GM12874 (cell line): ENCODE data around the gene PDK2.

Experiments
- TF ChIP-seq, protein P1 (sequence below): IDR thresholded peaks from 2 replicates; pipeline ENCODE4 v1.5.1; 2011; ENCODE audit warnings: low read depth, mild to moderate bottlenecking, control low read depth, low read length, moderate library complexity; ENCODE audit not compliant: insufficient read depth

The PDK2 gene

DNA sequence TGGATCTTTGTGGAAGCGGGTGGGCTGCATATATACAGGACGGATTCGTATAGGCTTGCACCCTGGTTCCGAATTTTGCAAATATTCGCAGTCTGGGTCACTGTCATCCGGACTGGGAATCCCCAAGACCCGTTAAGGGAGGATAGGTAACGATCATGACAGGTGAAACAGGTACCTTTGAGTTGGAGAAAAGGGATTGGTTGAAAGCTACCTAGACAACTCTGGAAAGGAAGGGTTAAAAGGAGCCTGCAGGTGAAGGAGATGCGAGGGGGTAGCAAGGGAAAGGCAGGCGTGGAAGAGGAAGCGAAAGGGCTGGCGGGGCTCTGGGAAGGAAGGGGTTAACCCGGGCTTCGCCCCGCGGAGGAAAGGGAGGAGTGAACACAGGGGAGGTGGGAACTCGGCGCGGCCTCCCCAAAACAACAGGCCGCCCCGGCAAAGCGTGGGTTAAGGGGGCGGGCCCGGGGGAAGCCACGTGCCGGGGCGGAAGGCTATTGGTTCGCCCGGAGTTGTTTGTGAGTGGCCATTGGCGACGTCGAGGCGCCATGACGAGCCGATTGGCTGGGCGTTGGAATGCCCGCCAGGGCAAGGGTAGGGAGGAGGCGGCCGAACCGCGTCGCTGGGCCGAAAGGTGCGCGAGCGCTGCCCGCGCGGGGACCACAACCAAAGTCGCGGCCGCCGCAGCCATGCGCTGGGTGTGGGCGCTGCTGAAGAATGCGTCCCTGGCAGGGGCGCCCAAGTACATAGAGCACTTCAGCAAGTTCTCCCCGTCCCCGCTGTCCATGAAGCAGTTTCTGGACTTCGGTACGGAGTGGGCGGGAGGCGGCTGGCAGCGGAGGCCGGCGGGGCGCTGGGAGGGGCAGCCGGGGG is at the start of gene PDK2:
PDK2 (plus strand) TSS at position 599 of the 867 bp plus-strand sequence; CDS start at position 684, 85 bp downstream.
- TF ChIP-seq, protein P1, sequence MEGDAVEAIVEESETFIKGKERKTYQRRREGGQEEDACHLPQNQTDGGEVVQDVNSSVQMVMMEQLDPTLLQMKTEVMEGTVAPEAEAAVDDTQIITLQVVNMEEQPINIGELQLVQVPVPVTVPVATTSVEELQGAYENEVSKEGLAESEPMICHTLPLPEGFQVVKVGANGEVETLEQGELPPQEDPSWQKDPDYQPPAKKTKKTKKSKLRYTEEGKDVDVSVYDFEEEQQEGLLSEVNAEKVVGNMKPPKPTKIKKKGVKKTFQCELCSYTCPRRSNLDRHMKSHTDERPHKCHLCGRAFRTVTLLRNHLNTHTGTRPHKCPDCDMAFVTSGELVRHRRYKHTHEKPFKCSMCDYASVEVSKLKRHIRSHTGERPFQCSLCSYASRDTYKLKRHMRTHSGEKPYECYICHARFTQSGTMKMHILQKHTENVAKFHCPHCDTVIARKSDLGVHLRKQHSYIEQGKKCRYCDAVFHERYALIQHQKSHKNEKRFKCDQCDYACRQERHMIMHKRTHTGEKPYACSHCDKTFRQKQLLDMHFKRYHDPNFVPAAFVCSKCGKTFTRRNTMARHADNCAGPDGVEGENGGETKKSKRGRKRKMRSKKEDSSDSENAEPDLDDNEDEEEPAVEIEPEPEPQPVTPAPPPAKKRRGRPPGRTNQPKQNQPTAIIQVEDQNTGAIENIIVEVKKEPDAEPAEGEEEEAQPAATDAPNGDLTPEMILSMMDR: no peak

DNA sequence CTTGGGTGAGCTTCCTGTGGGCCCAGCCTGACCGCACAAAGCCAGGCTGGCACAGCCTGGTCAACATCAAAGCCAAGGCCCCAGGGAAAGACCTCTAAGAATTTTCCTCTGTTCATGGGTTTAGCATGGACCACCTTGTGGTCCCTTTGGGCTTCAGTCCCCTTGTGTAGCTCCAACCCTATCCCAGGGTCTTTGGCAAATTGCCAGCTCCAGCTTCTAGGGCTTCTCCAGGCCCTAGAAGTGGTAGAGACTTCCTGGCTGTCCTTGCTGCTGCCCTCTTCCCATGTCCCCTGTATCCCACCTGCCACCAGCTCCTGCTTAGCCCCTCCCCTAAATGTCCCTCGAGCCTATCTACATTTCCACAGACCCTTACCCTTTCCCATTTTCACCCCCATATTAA is 49.0 kb upstream of the PDK2 start:
- TF ChIP-seq, protein P1: no peak

DNA sequence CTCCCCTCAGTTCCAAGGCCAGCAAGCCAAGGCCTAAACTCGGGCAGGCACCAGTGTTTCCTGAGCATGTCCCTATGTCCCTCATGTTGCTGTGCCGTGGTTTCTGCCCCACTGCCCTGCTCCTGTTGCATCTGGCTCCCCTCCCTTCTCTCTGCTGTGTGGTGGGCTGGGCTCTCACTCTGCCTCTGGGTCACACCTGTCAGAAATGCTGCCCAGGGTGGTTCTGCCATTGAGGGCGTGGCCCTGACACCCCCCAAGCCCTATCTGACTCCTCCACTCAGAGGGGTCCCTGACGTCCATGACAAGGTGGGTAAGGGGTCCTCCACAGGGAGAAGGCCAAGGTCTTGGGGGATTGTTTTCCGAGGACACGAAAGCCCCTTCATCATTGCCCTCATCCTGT is 48.5 kb upstream of the PDK2 start:
- TF ChIP-seq, protein P1: no peak

DNA sequence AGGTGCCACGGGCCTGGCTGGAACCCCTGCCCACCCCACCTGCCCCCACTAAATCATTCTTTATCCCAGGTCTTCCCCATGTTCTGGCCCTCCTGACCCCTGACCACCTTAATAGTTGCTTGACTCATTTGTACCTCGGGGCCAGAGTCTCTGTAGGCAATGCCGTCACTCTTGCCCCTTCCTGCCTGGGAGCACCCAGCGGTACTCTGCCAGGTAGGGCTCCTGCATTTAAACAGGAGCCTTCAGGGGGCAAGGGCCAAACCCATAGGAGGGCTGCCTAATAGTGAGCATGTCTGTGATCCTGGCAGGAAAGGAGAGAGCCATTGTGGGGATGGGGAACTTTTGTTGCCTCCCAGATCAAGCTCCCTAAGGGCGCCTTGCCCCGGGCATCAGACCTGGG is 48.1 kb upstream of the PDK2 start:
- TF ChIP-seq, protein P1: no peak

DNA sequence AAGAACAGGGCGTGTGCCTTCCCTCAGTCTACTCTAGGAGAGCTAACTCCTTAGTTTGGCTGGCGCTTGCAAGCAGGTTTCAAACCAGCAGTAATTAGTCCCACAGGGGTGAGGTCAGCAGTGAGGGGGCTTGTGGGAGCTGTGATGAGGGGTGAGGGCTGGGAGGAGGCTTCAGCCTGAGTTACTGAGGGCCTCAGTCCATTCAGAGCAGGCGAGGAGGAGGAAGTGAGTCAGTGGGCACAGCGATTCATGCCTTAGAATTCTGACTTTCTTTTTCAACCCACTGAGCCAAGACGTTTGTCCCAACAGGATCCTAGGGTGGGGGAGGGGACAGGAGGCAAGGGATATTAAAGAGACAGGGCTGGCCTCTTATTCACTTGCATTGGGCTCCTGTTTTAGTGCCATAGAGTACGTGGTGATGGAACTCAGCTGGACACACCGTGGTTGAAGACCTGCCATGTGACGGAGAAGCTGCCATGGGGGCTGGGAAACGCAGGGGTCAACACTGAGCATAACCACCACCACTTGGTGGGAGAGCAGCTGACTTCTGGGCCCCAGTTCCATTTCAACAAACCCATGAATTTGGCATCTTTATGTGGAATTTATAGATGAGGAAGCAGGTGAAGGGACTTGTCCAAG is 47.5 kb upstream of the PDK2 start:
- TF ChIP-seq, protein P1: no peak

DNA sequence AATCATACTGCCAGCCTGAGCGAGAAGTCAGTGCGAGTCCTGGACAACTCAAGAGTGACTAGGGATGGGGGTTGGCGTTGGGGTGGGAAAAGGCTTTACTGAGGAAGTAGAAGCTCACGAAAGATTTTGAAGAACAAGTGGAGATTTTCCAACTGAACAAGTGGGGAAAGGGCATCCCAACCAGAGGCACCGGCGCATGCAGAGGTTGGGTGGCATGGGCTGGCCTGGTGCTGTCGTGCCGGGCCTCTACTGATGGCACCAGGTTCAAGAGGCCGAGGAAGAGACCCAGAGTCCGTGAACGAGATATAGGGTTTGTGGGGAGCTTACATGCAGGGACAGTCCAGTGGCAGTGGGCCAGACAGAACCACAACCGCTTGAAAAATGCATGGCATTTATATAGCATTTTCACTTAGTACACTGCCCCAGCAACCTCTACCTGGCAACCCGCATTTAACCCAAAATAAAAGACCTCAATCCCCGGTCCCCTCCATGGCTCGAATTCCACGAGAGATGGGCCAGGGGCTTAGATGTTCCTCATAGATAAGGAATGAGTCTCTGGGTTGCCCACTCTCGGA is 46.9 kb upstream of the PDK2 start:
- TF ChIP-seq, protein P1: no peak

DNA sequence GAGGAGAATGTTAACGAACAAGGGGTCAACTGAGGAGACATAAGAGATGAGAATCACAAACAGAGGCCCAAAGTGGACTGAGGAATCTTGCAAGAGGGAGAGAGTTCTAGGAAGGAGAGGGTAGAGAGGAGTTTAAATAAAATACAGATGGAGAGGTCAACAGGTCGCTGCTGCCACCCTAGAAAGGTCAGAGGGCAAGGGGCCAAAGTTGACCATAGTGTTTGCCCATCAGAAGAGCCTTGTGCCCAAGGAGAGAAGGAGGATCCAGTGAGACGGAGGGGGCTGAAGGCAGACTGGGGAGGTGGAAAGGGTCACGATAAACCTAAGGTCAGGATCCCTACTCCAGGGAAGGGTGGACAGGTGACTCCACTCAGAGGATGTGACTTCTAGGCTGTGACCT is 46.2 kb upstream of the PDK2 start:
- TF ChIP-seq, protein P1: no peak
